HG03196 (cell line): ENCODE data around the gene ADGRG3.

ENCODE experiments used
- ATAC-seq: cut with Tn5 transposase; IDR thresholded peaks from one replicate; pipeline ENCODE4 v1.9.1; 2021; ENCODE audit not compliant: unreplicated experiment

The ADGRG3 gene

GRCh38 chr16:57630407-57630797 is 37.7 kb upstream of the ADGRG3 start:
- ATAC-seq: no peak

GRCh38 chr16:57630931-57631845 is 36.9 kb upstream of the ADGRG3 start:
- ATAC-seq: no peak

GRCh38 chr16:57632568-57632967 is 35.5 kb upstream of the ADGRG3 start:
- no peak for ATAC-seq

- no peak for ATAC-seq
Measured at GRCh38 chr16:57633383-57634064, 34.6 kb upstream of the ADGRG3 start.

- no peak for ATAC-seq
Measured at GRCh38 chr16:57634171-57634570, 33.9 kb upstream of the ADGRG3 start.

- no peak for ATAC-seq
Measured at GRCh38 chr16:57635266-57636097, 32.6 kb upstream of the ADGRG3 start.

- ATAC-seq: no peak
Measured at GRCh38 chr16:57636184-57636583, 31.9 kb upstream of the ADGRG3 start.

- ATAC-seq: no peak
Measured at GRCh38 chr16:57637020-57637419, 31.1 kb upstream of the ADGRG3 start.

GRCh38 chr16:57637424-57637823 is 30.7 kb upstream of the ADGRG3 start:
- ATAC-seq: no peak

GRCh38 chr16:57637965-57638364 is 30.1 kb upstream of the ADGRG3 start:
- no peak for ATAC-seq

- ATAC-seq: no peak
Measured at GRCh38 chr16:57638381-57638780, 29.7 kb upstream of the ADGRG3 start.

- ATAC-seq: no peak
Measured at GRCh38 chr16:57639172-57639887, 28.8 kb upstream of the ADGRG3 start.

GRCh38 chr16:57640185-57640584 is 27.9 kb upstream of the ADGRG3 start:
- no peak for ATAC-seq

GRCh38 chr16:57640612-57641011 is 27.5 kb upstream of the ADGRG3 start:
- no peak for ATAC-seq

- ATAC-seq: no peak
Measured at GRCh38 chr16:57642160-57643135, 25.7 kb upstream of the ADGRG3 start.

- no peak for ATAC-seq
Measured at GRCh38 chr16:57643147-57643874, 24.8 kb upstream of the ADGRG3 start.

- no peak for ATAC-seq
Measured at GRCh38 chr16:57643910-57644309, 24.2 kb upstream of the ADGRG3 start.

- no peak for ATAC-seq
Measured at GRCh38 chr16:57644383-57645014, 23.6 kb upstream of the ADGRG3 start.
